HG03097 (cell line): Measurements from ENCODE around the gene LENG8.
"Not testable (repeated sequence)": the region's sequence is repeated elsewhere in the genome, so short reads cannot be mapped to it uniquely, and the experiment has no call there.

Experiments
- ATAC-seq: cut with Tn5 transposase; IDR thresholded peaks from one replicate; pipeline ENCODE4 v1.9.1; 2021; ENCODE audit not compliant: unreplicated experiment, low FRiP score

Gene LENG8

GRCh38 chr19:54459282-54460229, 10.6 kb downstream of the LENG8 start:
- ATAC-seq = no peak

- ATAC-seq = no peak
These were observed 11.4 kb downstream of the LENG8 start for GRCh38 chr19:54460230-54461005.

- no peak for ATAC-seq
These were observed 12.2 kb downstream of the LENG8 start for GRCh38 chr19:54461210-54461609.

GRCh38 chr19:54461613-54462012, 12.6 kb downstream of the LENG8 start:
- ATAC-seq = no peak

GRCh38 chr19:54462047-54462654, 13.2 kb downstream of the LENG8 start:
- ATAC-seq = no peak

GRCh38 chr19:54462655-54463530, 13.9 kb downstream of the LENG8 start:
- peak; percentile 15 for ATAC-seq

GRCh38 chr19:54463531-54464043, 14.6 kb downstream of the LENG8 start, which contains the start of gene LENG9:
Gene LENG9, minus strand, starts transcription at chr19:54463778. Its CDS starts 252 bp downstream, at chr19:54463526.
- peak; percentile 43 for ATAC-seq

GRCh38 chr19:54464044-54464629, 15.1 kb downstream of the LENG8 start:
- peak; percentile 32 for ATAC-seq

- peak; percentile 42 for ATAC-seq
These were observed 15.8 kb downstream of the LENG8 start for GRCh38 chr19:54464630-54465425.

GRCh38 chr19:54465426-54466109, 16.6 kb downstream of the LENG8 start:
- ATAC-seq = no peak

GRCh38 chr19:54466110-54466480, 17.1 kb downstream of the LENG8 start:
- not testable (repeated sequence) for ATAC-seq

GRCh38 chr19:54469496-54469934, 20.5 kb downstream of the LENG8 start:
- ATAC-seq = no peak

- ATAC-seq = no peak
These were observed 21.4 kb downstream of the LENG8 start for GRCh38 chr19:54470276-54470887.

GRCh38 chr19:54470991-54471782, 22.2 kb downstream of the LENG8 start:
- ATAC-seq = no peak

- ATAC-seq = no peak
These were observed 24.3 kb downstream of the LENG8 start, which contains the start of gene CDC42EP5 for GRCh38 chr19:54473071-54473891. Gene CDC42EP5, minus strand, starts transcription at chr19:54473296. Its CDS starts 7,749 bp downstream, at chr19:54465547.

- ATAC-seq = no peak
These were observed 24.9 kb downstream of the LENG8 start for GRCh38 chr19:54473892-54474372.
